ENCODE results near the gene KRTAP13-1.

GRCh38 chr21:30425826-30426225 is 30.0 kb downstream of the KRTAP13-1 start, which contains the start of gene KRTAP13-3:
- no peak for TF ChIP-seq SMC3 (conservative IDR thresholded peaks at IDR 0.05; ENCODE audit: poor library complexity)
- TF ChIP-seq EP300 (conservative IDR thresholded peaks at IDR 0.05; ENCODE audit: poor library complexity, severe bottlenecking) = no peak
- TF ChIP-seq EZH2 (IDR thresholded peaks at IDR 0.05; ENCODE audit: borderline replicate concordance, insufficient read depth, low read length, poor library complexity, severe bottlenecking) = no peak
- no peak for TF ChIP-seq POLR2AphosphoS5 (IDR thresholded peaks at IDR 0.05)
- TF ChIP-seq, protein P1, sequence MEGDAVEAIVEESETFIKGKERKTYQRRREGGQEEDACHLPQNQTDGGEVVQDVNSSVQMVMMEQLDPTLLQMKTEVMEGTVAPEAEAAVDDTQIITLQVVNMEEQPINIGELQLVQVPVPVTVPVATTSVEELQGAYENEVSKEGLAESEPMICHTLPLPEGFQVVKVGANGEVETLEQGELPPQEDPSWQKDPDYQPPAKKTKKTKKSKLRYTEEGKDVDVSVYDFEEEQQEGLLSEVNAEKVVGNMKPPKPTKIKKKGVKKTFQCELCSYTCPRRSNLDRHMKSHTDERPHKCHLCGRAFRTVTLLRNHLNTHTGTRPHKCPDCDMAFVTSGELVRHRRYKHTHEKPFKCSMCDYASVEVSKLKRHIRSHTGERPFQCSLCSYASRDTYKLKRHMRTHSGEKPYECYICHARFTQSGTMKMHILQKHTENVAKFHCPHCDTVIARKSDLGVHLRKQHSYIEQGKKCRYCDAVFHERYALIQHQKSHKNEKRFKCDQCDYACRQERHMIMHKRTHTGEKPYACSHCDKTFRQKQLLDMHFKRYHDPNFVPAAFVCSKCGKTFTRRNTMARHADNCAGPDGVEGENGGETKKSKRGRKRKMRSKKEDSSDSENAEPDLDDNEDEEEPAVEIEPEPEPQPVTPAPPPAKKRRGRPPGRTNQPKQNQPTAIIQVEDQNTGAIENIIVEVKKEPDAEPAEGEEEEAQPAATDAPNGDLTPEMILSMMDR (IDR thresholded peaks at IDR 0.05; ENCODE audit: poor library complexity, severe bottlenecking) = no peak
- no peak for TF ChIP-seq TAF1 (IDR thresholded peaks at IDR 0.05; ENCODE audit: low read depth)

Measured in neural cell (in vitro differentiated cells).